GM12891 (cell line): ENCODE measurements around the gene GNAI1.

Source experiments
- PAX5 ChIP-seq: IDR thresholded peaks from 2 replicates; pipeline ENCODE4 v1.6.1; 2011; ENCODE audit warnings: low read length, moderate library complexity, mild to moderate bottlenecking; ENCODE audit not compliant: insufficient read depth, severe bottlenecking
- POLR2A ChIP-seq: IDR thresholded peaks from 2 replicates; pipeline ENCODE4 v1.6.1; 2011; ENCODE audit warnings: low read depth, low read length, control low read depth
- POLR2AphosphoS5 ChIP-seq: IDR thresholded peaks from 2 replicates; pipeline ENCODE4 v1.6.1; 2011; ENCODE audit warnings: low read depth, low read length, control low read depth
- SPI1 ChIP-seq: IDR thresholded peaks from 2 replicates; pipeline ENCODE4 v1.6.1; 2011; ENCODE audit warnings: low read depth, low read length, control low read depth
- TAF1 ChIP-seq: IDR thresholded peaks from 2 replicates; pipeline ENCODE4 v1.6.1; 2011; ENCODE audit warnings: low read depth, low read length, control low read depth

DNA sequence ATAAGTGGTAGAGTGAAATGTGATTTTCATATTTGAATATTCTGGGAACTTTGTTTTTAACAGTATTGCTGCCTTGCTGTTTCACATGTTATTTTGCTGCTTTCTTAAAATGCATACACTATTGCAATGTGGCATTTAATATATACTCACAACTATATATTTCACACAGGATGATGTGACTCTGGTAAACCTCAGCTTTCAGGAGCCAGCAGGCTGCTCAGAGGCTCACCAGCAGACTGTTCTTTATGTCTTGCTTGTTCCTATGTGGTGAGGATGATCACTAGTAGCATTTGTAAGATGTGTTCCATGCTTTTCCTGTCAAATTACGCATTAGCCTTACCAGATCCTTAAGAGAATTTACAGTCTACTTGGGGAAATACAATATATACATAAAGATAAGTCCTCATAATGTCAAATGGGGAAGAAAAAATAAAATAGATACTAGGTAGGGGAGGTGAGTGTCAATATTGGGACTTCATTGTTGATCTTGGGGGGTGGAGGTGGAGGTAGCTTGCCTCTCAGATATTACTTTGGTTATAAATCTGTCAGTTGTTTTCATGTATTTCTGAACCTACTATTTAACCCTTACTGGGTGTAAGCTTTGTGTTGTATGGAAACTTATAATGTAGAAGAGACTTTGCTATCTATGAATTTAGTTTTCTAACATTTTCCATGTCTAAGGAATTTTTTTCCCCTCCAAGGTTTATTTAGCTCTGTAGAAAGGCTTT is 8.4 kb downstream of the GNAI1 start:
- no peak for TF ChIP-seq POLR2AphosphoS5
- TF ChIP-seq POLR2A, result no peak
- no peak for TF ChIP-seq TAF1
- no peak for TF ChIP-seq PAX5
- no peak for TF ChIP-seq SPI1
